Measurements from ENCODE around the gene CCDC126. TPM values are rescaled to one million over a fixed set of nuclear protein-coding genes. Genes with fewer than 3 reads are reported as not detected.

The CCDC126 gene
- total RNA-seq, 2 donors from 2014 or later = 7.6 to 10.6 TPM

DNA sequence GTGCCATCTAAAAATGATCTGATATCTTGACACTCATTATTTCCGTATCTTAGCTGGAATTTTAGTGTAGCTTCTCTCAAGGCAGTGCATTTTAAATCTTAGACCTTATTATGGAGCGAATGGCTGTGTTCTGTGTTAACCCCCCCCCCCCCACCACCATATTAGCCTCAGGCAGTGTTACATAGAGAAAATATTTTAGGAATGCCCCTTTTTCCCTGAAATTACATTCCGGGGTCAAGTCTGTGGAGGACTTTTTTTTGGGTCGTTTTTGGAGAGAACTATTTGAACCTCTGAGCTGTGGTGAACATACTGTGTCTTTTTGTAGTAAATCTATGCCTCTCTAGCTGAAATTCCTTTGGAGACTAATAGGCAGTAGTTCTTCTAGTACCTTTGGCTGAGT lies 3.1 kb downstream of the CCDC126 start:
- no peak for DNase-seq
- Histone ChIP-seq H3K9ac (ENCODE audit: low read depth in 2 of 2, low read length in 2 of 2) (no peak overlapping the region), H3K36me3 (no peaks in the 10 kb centered on the region), H3K9me3 (no peaks in the 10 kb centered on the region), H3K4me1 (no peaks in the 10 kb centered on the region), H3K27me3 (no peaks in the 10 kb centered on the region), H3K27ac (no peak overlapping the region), H3K4me3 (no peak overlapping the region)
- TF ChIP-seq, protein P1, sequence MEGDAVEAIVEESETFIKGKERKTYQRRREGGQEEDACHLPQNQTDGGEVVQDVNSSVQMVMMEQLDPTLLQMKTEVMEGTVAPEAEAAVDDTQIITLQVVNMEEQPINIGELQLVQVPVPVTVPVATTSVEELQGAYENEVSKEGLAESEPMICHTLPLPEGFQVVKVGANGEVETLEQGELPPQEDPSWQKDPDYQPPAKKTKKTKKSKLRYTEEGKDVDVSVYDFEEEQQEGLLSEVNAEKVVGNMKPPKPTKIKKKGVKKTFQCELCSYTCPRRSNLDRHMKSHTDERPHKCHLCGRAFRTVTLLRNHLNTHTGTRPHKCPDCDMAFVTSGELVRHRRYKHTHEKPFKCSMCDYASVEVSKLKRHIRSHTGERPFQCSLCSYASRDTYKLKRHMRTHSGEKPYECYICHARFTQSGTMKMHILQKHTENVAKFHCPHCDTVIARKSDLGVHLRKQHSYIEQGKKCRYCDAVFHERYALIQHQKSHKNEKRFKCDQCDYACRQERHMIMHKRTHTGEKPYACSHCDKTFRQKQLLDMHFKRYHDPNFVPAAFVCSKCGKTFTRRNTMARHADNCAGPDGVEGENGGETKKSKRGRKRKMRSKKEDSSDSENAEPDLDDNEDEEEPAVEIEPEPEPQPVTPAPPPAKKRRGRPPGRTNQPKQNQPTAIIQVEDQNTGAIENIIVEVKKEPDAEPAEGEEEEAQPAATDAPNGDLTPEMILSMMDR (IDR thresholded peaks at IDR 0.05) = no peak
- intact Hi-C loops (cut with DNase I) = no loop called here

DNA sequence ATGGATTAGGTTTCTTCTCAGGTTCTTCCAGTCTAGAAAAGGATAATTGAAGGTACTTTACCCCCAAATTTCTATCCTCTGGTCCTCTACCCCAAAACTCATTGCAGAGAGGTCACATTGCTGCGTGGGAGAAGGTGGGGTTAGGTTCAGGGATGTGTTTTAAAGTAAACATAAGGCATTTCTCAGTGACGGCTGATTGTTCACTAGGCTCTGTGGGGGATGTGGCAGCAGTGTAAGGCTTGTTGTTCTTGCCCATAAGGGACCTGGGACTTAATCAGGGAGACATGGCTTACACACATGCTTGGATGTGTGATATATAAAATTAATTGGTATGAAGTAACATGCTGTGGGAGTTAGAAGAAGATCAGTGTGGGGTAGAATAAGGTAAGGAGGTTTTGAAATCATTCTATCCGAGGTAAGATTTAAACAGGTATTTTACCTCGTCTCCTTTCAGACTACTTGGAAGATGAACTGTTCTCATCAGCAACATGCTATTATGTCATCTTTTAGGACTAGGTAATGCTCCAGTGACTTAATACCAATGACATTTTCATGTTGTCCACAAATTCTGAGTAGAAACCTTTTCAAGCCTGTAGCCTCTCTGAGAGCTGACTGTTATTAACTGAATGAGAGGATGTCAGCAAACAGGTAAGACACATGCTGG lies 6.6 kb downstream of the CCDC126 start:
- H3K27me3 ChIP-seq = no peaks in the 10 kb centered on the region
- no peak overlapping the region for H3K4me3 ChIP-seq
- no peak overlapping the region for H3K27ac ChIP-seq
- TF ChIP-seq, protein P1 (IDR thresholded peaks at IDR 0.05) = no peak
- no peaks in the 10 kb centered on the region for H3K4me1 ChIP-seq
- H3K36me3 ChIP-seq = no peaks in the 10 kb centered on the region
- no peak for DNase-seq
- intact Hi-C loops (cut with DNase I) = no loop called here
- no peak overlapping the region for H3K9ac ChIP-seq (ENCODE audit: low read depth in 2 of 2, low read length in 2 of 2)
- no peaks in the 10 kb centered on the region for H3K9me3 ChIP-seq

DNA sequence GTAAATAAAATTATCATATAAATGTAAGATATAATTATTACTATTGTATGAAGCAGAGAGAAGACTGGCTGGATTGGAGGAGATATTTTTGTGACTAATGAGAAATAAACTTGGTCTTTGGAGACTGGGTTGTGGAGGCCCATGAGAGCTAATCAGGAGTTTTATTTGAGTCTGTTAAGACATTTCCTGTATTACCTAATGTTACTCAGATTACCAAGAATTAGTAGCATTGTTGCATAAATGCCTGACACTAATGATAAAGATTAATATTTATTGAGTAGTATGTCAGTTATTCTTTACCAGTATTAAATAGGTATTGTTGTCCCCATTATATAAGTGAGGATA lies 7.1 kb downstream of the CCDC126 start:
- Histone ChIP-seq H3K4me3 (no peak overlapping the region), H3K27ac (no peak overlapping the region), H3K9ac (ENCODE audit: low read depth in 2 of 2, low read length in 2 of 2) (no peak overlapping the region), H3K9me3 (no peaks in the 10 kb centered on the region), H3K27me3 (no peaks in the 10 kb centered on the region), H3K4me1 (no peaks in the 10 kb centered on the region), H3K36me3 (no peaks in the 10 kb centered on the region)
- intact Hi-C loops (cut with DNase I) = no loop called here
- TF ChIP-seq, protein P1 (IDR thresholded peaks at IDR 0.05) = no peak
- DNase-seq = no peak

DNA sequence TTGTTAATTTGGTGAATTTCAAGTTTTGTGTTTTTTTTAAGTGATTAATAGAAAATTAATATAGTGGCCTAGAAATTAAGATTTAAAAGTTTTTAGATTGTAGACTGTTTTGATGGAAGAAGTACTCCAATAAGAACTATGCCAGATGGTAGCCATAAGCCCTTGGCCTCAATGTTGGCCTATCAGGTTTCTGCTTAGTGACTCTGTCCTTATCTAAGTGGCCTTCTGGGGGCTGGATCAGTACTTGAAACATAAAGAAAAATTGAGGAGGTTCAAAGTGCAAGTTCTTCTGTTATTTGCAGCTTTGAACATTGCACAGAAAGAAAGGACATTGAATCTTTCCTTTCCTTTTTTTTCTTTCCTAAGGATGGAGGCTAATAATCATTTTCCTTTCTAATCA lies 9.9 kb downstream of the CCDC126 start:
- Histone ChIP-seq H3K9me3 (no peaks in the 10 kb centered on the region), H3K4me1 (no peaks in the 10 kb centered on the region), H3K36me3 (no peaks in the 10 kb centered on the region), H3K27me3 (no peaks in the 10 kb centered on the region), H3K4me3 (no peak overlapping the region), H3K27ac (no peak overlapping the region), H3K9ac (ENCODE audit: low read depth in 2 of 2, low read length in 2 of 2) (no peak overlapping the region)
- intact Hi-C loops (cut with DNase I) = no loop called here
- DNase-seq = no peak
- TF ChIP-seq, protein P1 (IDR thresholded peaks at IDR 0.05) = no peak

DNA sequence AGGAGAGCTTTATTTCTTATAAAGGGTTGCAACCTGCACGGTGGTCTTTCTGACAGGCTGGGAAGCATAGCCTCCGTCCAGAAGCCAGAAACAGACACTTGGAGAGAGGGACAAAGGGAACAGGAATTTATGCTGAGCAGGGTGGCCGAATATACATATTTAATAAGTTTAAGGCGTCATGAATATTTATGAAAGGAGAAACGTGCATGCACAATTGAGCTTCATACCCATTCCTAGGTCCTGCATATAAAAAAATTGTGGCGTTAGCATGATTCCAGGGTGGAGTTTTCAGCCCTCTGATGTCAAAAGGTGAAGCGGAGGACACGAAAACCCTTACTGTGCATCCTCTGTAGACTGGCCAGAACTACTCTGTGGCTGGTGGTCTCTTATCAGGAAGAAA lies 10.7 kb downstream of the CCDC126 start:
- TF ChIP-seq, protein P1 (IDR thresholded peaks at IDR 0.05) = no peak
- Histone ChIP-seq H3K36me3 (no peaks in the 10 kb centered on the region), H3K4me3 (no peak overlapping the region), H3K9me3 (no peaks in the 10 kb centered on the region), H3K9ac (ENCODE audit: low read depth in 2 of 2, low read length in 2 of 2) (no peak overlapping the region), H3K4me1 (no peaks in the 10 kb centered on the region), H3K27me3 (no peaks in the 10 kb centered on the region), H3K27ac (no peak overlapping the region)
- DNase-seq = no peak
- intact Hi-C loops (cut with DNase I) = no loop called here

Measured in colonic mucosa (tissue), 4 donors.